ENCODE measurements around the gene RALGPS1. TPM values are rescaled to one million over a fixed set of nuclear protein-coding genes. Genes with fewer than 3 reads are reported as not detected.

Gene RALGPS1
- polyA plus RNA-seq, 3 donors: 0.56 to 4.3 (median 2.3) TPM

- H3K27ac ChIP-seq (ENCODE audit: low read depth, low read length): no peak overlapping the region
- 81 to 85% (median 83%) methylated on average over 7 of the region's 7 CpGs for WGBS, 3 donors
Measured at GRCh38 chr9:127058011-127058644, 143.5 kb downstream of the RALGPS1 start.

- WGBS, 3 donors: 86 to 92% (median 90%) methylated on average over 4 of the region's 4 CpGs
Measured at GRCh38 chr9:127058645-127059021, 144.1 kb downstream of the RALGPS1 start.

GRCh38 chr9:127059030-127059429, 144.4 kb downstream of the RALGPS1 start:
- 91 to 95% (median 93%) methylated on average over 2 of the region's 2 CpGs for WGBS, 3 donors
- no peak overlapping the region for H3K27ac ChIP-seq (ENCODE audit: low read depth, low read length)

More at GRCh38 chr9:127058645-127059021, 144.1 kb downstream of the RALGPS1 start:
- H3K27ac ChIP-seq (ENCODE audit: low read depth, low read length): no peak overlapping the region

- H3K27ac ChIP-seq (ENCODE audit: low read depth, low read length): no peak overlapping the region
- 66 to 87% (median 72%) methylated on average over 4 of the region's 4 CpGs for WGBS, 3 donors
Measured at GRCh38 chr9:127059765-127060361, 145.3 kb downstream of the RALGPS1 start.

- no peak overlapping the region for H3K27ac ChIP-seq (ENCODE audit: low read depth, low read length)
- WGBS, 3 donors: 91 to 98% (median 93%) methylated on average over 3 of the region's 3 CpGs
Measured at GRCh38 chr9:127061411-127061810, 146.8 kb downstream of the RALGPS1 start.

- no peak overlapping the region for H3K27ac ChIP-seq (ENCODE audit: low read depth, low read length)
- 83 to 89% (median 85%) methylated on average over 2 of the region's 2 CpGs for WGBS, 3 donors
Measured at GRCh38 chr9:127064335-127064734, 149.8 kb downstream of the RALGPS1 start.

GRCh38 chr9:127065592-127065991, 151.0 kb downstream of the RALGPS1 start:
- H3K27ac ChIP-seq (ENCODE audit: low read depth, low read length): no peak overlapping the region
- 38 to 89% (median 57%) methylated on average over 1 of the region's 1 CpG for WGBS, 3 donors

GRCh38 chr9:127066060-127066850, 151.7 kb downstream of the RALGPS1 start:
- WGBS, 3 donors: 88 to 95% (median 91%) methylated on average over 9 of the region's 9 CpGs
- no peak overlapping the region for H3K27ac ChIP-seq (ENCODE audit: low read depth, low read length)

- 60 to 63% (median 60%) methylated on average over 2 of the region's 2 CpGs for WGBS, 3 donors
- no peak overlapping the region for H3K27ac ChIP-seq (ENCODE audit: low read depth, low read length)
Measured at GRCh38 chr9:127066851-127067136, 152.2 kb downstream of the RALGPS1 start.

- no peak overlapping the region for H3K27ac ChIP-seq (ENCODE audit: low read depth, low read length)
- 81 to 89% (median 88%) methylated on average over 5 of the region's 5 CpGs for WGBS, 3 donors
Measured at GRCh38 chr9:127067603-127068220, 153.1 kb downstream of the RALGPS1 start.

- 77 to 91% (median 79%) methylated on average over 4 of the region's 4 CpGs for WGBS, 3 donors
- H3K27ac ChIP-seq (ENCODE audit: low read depth, low read length): no peak overlapping the region
Measured at GRCh38 chr9:127074561-127075548, 160.3 kb downstream of the RALGPS1 start.

GRCh38 chr9:127075624-127076372, 161.2 kb downstream of the RALGPS1 start:
- no peak overlapping the region for H3K27ac ChIP-seq (ENCODE audit: low read depth, low read length)

GRCh38 chr9:127076860-127077643, 162.5 kb downstream of the RALGPS1 start:
- 74 to 88% (median 74%) methylated on average over 5 of the region's 5 CpGs for WGBS, 3 donors
- no peak overlapping the region for H3K27ac ChIP-seq (ENCODE audit: low read depth, low read length)

More at GRCh38 chr9:127075624-127076372, 161.2 kb downstream of the RALGPS1 start:
- WGBS, 3 donors: 44 to 53% (median 50%) methylated on average over 2 of the region's 2 CpGs

GRCh38 chr9:127077644-127077946, 163.0 kb downstream of the RALGPS1 start:
- no peak overlapping the region for H3K27ac ChIP-seq (ENCODE audit: low read depth, low read length)
- 52 to 81% (median 52%) methylated on average over 2 of the region's 2 CpGs for WGBS, 3 donors

GRCh38 chr9:127078336-127078735, 163.8 kb downstream of the RALGPS1 start:
- WGBS, 3 donors: 73 to 93% (median 73%) methylated on average over 6 of the region's 6 CpGs
- no peak overlapping the region for H3K27ac ChIP-seq (ENCODE audit: low read depth, low read length)

- H3K27ac ChIP-seq (ENCODE audit: low read depth, low read length): no peak overlapping the region
- 87 to 100% (median 87%) methylated on average over 1 of the region's 1 CpG for WGBS, 3 donors
Measured at GRCh38 chr9:127078988-127079387, 164.4 kb downstream of the RALGPS1 start.

Data from adipose tissue (tissue), 3 donors.